Stimulated activated CD4-positive, alpha-beta T cell treated with anti-CD3 and anti-CD28 coated beads, Interleukin-4, amount 100 ng/mL, for 24 hours (primary cell): ENCODE results near the gene RAPGEF2.
"Not testable (repeated sequence)": the region's sequence is repeated elsewhere in the genome, so short reads cannot be mapped to it uniquely, and the experiment has no call there.

Experiments used
- DNase-seq: peaks from one replicate; pipeline ENCODE4 v3.0.0-alpha.2; 2020

The RAPGEF2 gene

DNA sequence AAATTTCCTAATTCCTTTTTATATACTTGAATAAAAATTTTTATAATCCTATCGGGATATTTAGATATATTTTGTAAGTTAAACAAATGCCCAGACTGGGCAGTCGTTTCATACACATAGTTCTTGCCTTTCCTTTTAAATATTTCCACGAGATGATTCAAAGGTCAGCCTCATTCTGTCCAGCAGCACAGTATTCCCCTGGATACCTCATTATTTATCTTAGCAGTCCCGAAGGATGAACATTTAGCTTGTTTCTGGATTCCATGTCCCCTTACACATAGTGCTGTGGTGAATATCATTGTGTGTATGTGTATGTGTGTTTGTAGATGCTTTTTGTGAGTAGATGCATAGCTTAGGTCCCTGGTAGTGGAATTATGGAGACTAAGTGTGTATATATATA, 38.3 kb downstream of the RAPGEF2 start:
- DNase-seq: no peak

- no peak for DNase-seq
Observed at GRCh38 chr4:159142241-159142640, 39.4 kb downstream of the RAPGEF2 start.

DNA sequence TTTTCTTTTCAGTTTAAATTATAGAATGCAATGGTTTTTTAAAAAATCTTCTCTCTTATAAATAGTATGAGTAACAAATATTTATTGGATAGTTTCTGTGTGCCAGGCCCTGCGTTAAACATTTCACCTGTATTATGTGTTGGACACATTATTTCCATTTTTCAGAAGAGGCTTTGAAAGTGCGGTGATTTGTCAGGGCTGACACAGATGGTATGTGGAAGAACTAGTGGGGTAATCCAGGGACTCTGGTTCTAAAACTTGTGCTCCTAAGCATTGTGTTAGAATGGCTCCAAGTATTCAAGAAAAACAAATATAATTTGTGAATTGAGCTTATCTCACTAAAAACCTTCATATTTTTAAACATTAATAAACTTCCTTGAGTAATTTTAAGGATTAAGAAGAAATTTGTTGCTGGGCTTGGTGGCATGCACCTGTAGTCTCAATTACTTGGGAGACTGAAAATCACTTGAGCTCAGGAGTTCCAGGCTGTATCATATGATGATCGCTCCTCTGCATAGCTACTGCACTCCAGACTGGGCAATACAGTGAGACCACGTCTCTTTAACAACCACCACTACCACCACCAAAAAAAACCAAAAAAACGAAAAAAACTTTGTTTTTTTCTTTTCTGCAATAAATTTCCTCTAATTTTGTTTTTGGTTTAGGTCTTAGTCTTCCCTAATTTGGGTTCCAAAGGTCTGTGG, 40.0 kb downstream of the RAPGEF2 start:
- no peak for DNase-seq

DNA sequence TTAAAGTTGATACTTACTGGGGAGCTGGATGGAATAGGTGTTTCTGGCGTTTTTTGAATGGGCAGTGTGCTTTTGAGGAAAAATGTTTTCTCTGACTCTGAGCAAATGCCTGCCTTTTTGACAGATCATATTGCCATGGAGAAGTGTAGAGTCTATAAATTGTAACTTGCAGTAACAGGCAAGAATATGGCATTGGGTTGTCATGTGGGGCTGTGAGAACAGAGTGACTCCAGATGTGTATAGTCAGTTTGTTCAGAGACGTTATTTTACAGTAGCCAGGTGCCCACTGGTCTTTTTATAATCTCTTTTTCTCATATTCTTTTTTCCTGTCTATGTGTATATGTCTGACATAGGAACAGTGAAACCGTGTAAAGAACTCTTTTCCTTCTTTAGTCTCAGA, 40.8 kb downstream of the RAPGEF2 start:
- DNase-seq: no peak

- DNase-seq: no peak
Observed at GRCh38 chr4:159144112-159144694, 41.3 kb downstream of the RAPGEF2 start.

DNA sequence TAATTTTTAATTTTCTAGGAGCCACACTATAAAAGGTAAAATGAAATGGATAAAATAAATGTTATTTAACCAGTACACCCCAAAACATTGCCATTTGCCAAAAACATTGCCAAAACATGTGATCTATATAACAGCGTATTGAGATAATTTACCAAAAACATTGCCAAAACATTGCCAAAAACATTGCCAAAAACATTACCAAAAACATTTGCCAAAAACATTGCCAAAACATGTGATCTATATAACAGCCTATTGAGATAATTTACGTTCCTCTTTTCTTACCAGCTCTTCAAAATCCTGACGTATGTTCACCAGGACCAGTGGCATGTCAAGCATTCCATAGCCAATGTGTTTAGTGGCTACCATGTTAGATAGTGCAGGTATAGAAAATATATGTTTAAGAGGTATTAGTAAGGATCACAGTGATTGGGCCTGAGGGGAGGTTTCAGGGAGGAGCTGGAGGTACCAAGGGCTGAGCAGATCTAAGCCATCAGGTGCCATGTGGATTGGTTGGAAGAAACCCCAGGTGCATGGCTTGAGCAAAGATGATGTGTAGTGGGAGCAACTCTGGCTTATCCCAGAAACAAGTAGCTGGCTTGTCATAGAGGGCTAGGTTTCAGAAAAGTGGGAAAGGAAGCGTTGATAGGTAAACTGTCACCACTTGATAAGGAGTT, 42.6 kb downstream of the RAPGEF2 start:
- no peak for DNase-seq

- DNase-seq: no peak
Observed at GRCh38 chr4:159145992-159146330, 43.1 kb downstream of the RAPGEF2 start.

DNA sequence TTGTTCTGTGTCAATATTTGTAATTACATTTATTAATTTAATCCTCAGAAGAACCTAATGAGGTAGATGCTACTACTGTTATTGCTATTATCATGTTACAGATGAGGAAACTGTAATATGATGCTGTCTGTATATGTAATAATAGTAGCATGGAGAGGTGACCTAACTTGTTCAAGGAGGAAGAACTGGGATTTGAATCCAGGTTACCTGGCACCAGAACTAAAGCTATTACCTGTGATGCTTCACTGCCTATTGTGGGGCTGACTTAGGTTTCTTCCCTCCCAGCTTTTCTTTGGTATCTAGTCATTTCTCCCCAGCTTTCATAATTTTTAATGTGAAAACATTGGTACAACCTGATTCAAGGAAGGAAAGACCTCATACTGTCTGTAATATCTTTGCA, 43.6 kb downstream of the RAPGEF2 start:
- DNase-seq: no peak

GRCh38 chr4:159148441-159148840, 45.6 kb downstream of the RAPGEF2 start:
- DNase-seq: no peak

DNA sequence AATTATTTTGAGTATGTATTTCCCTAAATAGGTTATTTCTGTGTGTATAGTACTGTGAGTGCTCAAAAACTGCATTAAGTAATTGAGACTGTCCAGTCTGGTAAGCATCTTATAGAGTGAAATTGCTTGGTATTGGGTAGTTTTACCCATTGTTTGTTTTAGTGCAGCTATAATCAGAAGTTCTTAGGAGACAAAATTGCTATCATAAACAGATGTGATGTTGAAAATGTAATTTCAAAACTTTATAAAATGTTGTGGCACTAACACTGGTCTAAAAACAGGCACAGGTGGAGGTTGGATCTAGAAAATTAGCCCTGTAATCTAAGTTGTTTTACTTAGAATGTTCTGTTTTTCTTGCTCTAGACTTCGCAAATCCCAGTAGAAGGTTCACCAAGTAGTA, 46.8 kb downstream of the RAPGEF2 start:
- DNase-seq: no peak

DNA sequence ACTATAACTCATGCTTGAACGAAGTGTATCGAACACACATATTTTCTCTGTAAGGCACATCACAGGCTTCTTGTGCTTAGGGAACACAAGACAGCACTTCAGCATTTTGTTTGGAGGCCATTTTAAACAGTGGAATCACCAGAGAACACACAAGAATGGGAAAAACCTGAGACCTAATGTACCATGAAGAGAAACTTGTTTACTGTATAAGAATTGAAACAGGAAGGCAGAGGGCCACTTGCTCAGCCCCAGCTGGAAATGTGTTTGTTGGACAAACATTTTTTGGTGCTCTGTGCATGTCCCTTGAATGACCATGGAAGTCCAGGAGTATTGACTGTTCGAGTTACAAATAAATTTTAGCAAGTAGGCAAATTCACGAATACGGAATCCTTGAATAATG, 47.5 kb downstream of the RAPGEF2 start:
- no peak for DNase-seq

GRCh38 chr4:159150821-159151390, 48.0 kb downstream of the RAPGEF2 start:
- no peak for DNase-seq

GRCh38 chr4:159151689-159152088, 48.8 kb downstream of the RAPGEF2 start:
- no peak for DNase-seq

- no peak for DNase-seq
Observed at GRCh38 chr4:159152181-159152580, 49.3 kb downstream of the RAPGEF2 start.

DNA sequence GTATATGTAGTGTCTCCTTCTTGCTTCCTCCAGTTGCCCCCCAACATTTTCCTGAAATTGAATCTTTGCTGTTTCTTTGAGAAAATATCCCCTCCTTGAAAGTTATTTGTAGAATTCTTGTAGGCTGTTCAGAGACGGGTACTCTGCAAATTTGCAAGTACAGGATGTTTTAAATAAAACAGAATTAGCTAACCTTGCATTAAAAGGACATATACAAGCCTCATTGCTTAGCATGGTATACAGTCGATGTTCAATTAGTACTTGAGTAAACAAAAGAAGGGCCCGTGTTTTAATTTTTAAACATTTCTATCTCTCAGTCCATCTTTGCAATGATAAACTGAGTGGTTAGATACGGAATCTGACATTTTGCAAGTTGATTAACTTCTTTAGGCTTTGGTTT, 50.8 kb downstream of the RAPGEF2 start:
- no peak for DNase-seq

GRCh38 chr4:159155119-159155518, 52.2 kb downstream of the RAPGEF2 start:
- DNase-seq: no peak

- no peak for DNase-seq
Observed at GRCh38 chr4:159158083-159158617, 55.3 kb downstream of the RAPGEF2 start.

DNA sequence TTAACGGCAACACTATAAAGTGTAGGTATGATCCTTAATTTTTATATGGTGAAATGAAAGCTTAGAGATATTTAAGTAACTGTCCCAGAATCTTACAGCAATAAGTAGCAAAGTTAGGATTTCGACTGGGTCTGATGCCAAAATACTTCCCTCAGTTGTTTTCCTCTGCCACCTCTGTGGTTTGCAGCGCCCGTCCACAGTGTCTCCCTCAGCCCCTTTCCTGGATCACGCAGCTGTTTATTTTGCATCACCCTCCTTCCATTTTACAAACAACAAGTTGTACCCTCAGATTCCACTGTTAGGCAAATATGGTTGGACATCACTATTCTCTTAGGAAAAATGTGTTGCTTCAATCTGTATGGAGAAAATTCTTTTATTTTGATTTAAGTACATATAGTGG, 56.1 kb downstream of the RAPGEF2 start:
- DNase-seq: no peak

- DNase-seq: no peak
Observed at GRCh38 chr4:159159611-159160010, 56.7 kb downstream of the RAPGEF2 start.

DNA sequence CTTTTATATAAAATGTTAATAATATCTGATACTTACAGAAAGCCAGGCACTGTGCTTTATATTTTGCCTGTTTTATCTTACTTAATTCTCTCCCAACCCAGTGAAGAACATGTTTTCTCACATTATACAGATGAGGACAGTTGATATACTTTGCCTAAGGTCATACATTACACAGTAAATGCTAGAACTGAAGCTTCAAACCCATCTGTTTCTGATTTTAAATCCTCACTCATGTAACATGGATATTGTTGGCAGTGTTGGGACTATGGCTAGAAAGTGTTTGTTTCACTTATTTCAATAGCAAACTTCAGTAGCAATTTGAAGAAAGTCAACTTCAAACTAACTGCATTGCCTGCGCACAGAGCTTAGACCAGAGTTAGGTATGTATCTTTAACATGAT, 57.4 kb downstream of the RAPGEF2 start:
- no peak for DNase-seq

DNA sequence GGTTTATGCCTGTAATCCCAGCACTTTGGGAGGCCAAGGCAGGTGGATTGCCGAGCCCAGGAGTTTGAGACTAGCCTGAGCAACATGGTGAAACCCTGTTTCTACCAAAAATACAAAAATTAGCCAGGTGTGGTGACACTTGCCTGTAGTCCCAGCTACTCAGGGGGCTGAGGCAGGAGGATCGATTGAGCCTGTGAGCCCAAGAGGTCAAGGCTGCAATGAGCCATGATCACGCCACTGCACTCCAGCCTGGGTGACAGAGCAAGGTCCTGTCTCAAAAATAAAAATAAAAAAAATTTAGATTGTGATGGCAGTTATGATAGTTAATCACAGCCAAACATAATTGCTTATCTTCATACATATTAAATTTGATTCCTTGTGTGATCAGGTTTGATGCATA, 58.6 kb downstream of the RAPGEF2 start:
- not testable (repeated sequence) for DNase-seq

DNA sequence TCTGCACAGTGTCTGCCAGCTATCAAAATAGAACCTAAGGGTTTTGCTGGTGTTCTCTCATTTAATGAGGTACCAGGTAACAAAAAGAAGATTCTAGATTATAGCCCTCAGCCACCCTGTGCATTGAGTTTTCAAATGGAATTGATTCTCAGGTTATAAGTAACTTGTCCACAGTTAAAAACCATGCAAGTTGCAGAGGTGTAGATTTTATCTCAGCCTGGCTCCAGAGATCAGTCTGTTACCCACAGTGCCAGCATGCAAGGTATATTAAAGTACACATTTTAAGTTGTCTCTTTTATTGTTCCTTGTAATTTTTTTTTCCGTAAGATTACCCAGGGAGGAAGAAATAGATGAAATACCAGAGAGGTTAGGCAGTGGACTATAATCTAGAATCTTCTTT, 59.7 kb downstream of the RAPGEF2 start:
- DNase-seq: no peak

- DNase-seq: no peak
Observed at GRCh38 chr4:159163521-159163920, 60.6 kb downstream of the RAPGEF2 start.
